GM12801 (cell line): ENCODE measurements around the gene MOCOS.

Source experiments
- CTCF ChIP-seq: IDR thresholded peaks from one replicate; pipeline ENCODE4 v1.5.1; 2011; ENCODE audit warnings: control low read depth; ENCODE audit not compliant: insufficient read length; ENCODE audit errors: extremely low read depth

Gene MOCOS

GRCh38 chr18:36316246-36316645, 128.9 kb downstream of the MOCOS start:
- TF ChIP-seq CTCF, result no peak
